NCI-H526 treated with DMSO at 0.1 percent for 48 hours (cell line): Measurements from ENCODE around the gene CNKSR2.

Source experiments
- DNase-seq: peaks from one replicate; lab custom pipeline; 2025; lab: John Stamatoyannopoulos, UW

Gene CNKSR2

DNA sequence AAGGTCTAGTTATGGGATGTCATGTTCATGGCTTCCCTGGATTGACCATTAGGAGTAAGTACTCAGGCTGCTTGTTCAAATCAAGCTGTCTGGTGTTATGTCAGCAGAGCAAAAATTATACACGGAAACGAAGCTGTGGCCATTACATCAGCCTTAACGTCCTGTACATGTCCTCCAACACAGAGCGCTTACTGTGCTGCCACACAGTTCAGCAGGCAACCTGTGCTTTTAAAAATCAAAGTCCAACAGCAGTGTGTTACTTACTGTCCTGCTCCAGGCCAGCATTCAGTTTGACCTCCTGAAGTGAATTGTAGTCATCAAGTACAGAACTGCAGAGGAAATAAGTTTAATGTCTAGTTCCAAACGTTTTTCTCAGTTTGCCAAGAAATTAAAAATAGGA is 237.9 kb downstream of the CNKSR2 start:
- DNase-seq = no peak

DNA sequence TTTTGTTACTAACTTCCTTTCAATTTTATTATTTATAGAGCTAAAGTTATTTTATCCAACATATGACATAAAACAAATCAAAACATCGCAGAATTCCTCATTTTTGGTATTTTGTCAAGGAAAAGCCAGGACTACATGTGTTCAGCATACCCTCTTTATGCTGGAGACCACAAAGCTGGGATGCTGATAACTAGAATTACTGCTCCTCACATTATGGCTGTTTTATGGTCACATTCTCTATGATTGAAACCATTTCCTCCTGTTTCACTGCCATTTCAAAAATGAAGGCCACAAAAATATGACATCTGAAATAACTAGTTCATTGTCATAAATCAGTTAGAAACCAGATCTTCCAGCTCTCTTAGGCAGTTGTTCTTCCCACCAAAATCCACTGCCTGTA is 242.2 kb downstream of the CNKSR2 start:
- DNase-seq = no peak

DNA sequence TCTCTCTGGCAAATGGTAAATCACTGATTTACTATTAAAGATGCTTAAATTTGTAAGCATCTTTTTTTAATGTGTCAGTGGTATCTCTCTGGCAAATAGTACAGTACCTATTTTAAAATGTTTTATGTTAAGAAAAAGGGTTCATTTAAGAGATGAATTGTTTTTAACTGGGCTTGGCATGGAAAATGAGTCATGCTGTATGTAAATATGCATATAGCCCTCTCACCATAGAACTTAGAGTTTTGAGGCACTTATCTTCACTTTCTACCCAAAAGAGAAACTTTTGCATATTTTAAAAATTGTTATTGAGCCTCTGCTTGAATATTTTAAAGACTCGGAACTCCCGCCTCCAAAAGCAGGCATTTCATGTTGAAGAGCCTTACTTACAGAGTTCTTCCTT is 246.0 kb downstream of the CNKSR2 start:
- DNase-seq = no peak

DNA sequence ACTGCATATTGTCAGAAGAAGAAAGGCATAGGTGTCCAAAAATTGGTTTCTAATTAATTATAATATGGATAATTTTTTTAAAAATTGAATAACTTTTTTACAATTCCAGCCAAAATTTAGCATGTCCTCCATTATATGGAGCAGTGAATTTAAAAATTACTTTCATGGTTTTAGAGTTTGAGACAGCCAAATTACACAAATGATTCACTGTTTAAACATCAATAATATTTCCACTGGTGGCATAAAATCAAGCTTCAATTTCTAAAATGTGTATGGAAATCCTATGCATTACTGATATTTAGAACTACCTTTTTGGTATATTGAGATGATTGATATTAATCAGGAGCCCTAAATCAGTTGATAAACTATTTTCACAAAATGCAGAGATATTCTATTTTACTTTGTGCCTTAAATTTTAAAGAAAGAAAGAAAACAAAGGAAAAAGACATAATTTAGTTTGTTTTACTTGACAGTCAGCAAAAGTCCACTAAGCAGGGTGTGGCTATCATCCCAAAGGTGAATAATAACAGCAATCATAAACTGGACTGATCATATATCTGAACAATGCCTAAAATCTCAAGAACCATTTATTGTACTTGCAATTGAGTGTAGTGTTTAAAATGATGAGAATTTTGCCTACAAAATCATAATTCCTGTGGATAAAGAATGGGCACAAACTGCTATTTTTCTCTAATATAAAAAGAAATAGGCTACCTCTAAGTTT is 249.7 kb downstream of the CNKSR2 start:
- DNase-seq = no peak

DNA sequence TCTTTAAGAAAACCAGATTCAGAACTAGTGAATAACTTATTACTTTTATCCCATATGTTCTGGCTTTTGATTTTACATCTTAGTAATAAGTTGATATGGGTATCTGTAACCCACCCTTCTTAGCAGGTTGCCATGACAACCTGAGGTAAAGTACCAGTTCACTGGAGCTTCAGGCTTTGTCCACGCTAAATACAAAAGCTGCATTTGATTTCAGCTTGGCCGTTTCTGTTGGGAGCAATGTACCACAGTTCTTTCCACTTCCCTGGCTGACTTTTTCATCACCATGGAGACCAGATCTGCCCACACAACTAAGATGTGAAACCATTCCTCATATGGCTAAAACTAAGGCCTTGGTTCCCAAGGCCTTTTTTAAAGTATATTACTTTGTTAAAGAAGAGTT is 257.8 kb downstream of the CNKSR2 start:
- no peak for DNase-seq

DNA sequence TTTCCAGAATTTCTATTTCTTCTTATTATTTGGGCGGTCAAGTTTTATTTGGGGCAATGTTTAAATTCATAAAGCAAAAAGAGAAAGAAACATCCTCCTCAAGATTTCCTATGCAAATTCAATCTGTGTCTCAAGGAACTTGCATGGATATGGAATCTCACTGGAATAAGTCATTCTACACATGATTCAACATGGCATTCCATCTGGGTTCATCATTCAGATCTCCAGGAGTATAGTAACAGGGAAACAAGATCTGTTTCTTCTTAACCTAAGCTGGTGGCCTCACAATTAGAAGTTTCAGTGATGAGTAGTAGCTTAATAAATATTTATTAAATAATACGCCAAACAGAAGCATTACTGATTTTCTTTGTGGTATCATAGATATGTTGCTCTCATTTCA is 264.1 kb downstream of the CNKSR2 start:
- DNase-seq = no peak

DNA sequence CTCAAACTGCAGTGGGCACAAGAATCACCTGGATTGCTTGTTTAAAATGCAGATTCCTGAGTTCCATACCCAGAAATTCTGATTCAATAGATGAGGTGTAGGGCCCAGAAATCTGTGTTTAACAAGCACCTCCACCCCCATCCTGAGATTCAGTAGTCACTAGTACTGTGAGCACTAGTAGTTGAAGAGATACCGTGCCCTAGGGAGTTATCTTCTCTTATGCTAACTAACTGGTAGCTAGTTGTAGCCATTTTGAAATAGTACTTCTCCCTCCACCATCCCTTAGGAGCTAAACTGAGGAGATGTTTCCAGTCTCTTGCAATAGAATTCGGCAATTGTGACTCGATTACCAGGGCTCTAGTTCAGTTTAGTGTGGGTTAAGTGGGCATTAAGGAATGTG is 265.6 kb downstream of the CNKSR2 start:
- no peak for DNase-seq

DNA sequence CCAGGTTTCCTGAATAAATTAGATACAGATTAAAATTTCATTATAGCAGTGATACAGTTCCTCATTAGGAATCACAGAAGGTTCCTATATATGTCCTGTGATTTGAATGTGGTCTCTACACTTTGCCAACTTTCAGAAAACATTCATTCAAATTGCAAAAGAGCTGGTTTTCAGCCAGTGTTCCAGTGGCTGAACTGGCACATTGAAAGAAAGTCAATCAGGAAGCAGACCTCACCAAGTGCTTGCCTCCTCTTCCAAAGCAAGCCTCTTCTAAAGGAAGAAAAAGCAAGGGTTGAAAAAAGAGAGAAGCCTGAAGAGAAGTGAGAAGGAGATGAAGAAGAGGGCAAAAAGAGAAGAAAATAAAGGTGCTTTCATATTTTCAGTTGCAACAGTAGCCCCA is 271.2 kb downstream of the CNKSR2 start:
- DNase-seq = no peak

DNA sequence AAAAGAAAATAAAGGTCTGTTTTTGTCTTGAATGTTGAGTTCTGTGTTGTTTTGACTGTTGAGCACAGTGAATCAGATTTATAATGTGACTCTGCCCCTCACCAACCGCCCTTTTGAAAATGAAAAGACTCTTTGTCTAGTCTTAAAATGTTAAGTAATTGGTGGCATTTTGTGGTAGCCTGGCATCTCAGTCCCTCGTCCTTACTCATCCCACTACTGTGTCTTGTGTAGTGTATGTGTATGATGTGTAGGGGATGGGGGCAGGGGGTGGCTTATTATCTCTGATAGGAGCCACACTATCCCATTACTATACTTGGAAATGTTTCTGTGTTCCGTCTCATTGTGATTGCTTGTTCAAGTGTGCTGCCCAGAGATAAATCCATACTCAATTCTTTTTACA is 271.7 kb downstream of the CNKSR2 start:
- DNase-seq = no peak

DNA sequence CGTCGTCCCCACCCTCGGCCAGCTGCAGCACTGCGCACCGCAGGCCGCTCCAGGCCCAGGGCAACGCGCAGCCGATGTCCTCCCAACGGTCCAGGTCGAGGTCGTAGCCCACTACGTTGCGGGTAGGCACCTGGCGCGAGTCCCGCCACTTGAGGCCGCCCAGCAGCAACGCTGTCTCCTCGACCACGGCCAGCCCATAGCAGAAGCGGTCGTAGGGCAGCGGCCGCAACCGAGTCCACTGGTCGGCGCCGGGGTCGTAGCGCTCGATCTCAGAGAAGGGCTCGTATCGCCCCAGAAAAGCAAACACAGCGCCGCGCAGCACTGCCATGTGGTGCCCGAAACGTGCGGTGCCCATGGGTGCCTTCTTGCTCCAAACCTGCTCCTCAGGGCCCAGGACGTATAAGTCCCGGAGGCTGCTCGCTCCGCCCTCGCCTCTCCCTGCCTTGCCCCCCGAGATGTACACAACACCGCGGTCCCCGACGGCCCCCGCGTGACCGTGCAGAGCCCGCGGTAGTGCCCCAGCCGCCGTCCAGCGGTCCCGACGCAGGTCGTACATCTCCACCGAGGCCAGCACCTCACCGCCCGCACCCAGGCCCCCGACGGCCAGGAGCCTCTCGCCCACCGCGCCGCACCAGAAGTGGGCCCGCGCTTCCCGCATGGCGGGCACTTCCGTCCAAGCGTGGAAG is 281.8 kb downstream of the CNKSR2 start:
- no peak for DNase-seq

DNA sequence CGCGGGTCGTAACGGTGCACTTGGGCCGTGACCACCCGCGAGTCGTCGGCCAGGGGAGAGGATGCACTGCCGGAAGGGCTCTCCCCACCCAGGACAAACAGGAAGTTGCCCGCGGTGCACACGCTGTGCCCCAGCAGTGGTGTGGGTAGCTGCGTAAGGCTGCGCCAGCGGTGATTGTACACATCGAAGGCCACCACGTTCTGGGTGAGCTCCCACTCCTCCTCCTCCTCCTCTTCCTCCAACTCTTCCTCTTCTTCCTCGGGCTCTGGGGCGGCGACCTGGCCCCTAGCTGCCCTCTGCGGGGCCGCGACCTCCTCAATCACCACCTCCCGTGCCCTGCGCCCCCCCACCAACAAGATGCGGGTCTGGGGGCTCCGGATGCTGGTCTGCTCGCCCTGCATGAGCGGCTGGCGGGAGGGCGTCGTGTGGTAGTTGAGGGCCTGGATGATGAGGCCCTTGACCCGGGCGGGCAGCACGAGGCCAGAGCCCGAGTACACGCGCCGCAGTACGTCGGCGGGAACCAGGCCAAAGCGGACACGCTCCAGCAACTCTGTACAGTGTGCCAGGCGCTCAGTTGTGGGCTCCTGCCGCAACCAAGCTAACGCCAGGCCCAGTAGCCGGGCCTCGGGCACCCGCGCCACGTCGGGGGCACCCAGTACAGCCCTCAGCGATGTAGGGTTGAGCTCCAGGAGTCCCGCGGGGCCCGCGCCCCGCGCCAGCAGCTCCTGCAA is 282.5 kb downstream of the CNKSR2 start:
- DNase-seq = no peak

DNA sequence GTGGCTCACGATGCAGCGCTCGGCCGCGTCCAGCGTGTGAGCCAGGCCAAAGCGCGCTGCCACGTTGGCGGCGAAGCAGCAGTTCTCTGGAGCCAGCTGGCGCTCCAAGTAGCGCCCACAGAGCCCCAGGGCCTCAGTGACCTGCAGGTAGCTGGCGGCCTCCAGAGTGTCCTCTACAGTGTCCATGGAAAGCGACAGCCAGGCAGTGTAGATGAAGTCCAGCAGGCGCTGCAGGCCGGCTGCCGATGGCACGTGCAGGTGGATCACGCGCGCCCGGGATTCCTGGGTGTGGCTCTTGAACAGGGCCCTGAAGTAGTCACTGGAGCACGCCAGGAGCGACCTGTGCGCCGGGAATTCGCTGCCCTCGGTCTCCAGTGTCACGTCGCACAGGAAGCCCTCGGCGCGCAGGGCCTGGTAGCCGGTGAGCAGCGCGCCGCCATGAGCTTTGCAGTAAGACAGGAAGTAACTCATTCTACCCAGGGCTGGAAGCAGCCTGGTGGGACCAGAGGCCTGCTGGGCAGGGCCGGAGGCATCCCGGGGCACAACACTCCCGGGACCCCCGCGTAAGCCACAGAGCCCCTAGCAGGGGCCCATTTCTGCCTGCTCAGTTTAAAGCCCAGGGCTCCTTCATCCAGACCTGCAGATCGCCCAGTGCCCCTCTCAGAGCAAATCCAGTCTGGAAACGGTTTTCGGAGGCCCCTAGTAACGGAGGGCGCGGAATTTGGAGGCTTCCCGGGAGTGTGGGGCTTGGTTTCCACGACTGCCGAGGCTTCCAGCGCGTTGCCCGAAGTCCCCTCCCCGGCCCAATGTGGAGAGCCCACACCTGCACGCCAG is 283.3 kb downstream of the CNKSR2 start:
- no peak for DNase-seq

DNA sequence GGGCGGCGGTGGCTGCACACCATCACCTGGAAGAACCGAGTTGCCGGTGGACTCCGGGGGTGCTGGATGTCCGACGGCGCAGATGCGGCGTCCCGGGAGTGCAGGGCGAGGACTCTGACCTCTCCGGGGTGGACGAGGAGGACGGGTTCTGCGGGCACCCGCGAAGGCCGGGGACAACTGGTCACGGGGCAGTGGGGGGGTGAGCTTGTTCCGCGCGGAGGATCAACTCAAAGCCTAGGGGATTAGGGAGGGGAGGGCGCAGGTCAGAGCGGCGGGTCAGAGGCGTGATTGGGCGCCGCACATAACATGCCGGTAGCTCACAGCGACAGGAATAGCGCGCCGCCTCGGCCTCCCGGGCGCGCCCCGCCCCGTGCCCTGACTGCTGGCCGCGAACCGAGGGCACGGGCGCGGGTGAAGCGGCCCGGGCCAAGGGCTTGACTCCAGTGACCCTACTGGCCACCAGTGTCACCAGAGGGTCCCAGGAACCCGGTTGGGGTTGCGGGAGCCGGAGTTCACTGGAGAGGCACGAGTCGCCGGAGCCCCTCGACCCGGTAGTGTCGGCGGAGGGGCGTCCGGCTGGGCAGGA is 284.0 kb downstream of the CNKSR2 start, which contains the start of gene KLHL34:
KLHL34 (minus strand) TSS at position 179 of the 586 bp plus-strand sequence. CDS start 542 bp downstream, outside the sequence.
- DNase-seq = no peak

DNA sequence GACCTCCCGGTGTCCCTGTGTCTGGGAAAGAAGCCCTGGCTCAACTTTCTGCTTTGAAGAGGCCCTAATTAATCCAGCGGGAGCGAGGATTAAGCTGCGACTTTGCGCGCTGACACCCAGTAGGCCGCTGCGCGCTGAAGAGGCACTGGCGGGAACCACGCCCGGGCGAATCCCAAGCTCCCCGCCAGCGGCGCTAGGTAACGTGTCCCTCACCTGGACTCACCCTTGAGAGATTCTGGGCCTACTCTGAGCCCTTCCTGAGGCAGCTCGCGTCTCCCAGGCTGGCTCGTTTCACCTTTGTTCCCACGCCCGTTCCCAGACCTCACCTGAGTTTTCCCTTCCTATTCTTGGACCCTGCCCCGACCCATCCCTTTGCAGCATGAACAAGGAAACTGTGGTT is 284.5 kb downstream of the CNKSR2 start:
- no peak for DNase-seq

DNA sequence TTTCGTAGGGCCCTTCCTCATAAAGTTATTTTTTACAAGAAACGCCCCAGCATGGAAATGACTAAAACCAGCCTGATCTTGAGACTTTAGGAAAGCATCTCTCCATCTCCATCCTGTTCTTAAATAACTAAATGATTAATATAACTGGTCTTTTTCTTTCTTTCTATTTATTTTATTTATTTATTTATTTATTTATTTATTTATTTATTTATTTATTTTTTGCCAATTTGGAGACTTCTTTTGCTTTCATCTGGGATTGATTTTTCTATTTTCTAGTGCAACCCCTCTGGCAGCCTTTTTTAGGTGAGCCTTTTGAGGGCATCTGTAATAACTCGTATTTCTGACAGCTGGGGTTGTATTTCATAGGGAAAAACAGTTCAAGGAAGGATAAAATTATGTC is 285.1 kb downstream of the CNKSR2 start:
- no peak for DNase-seq

DNA sequence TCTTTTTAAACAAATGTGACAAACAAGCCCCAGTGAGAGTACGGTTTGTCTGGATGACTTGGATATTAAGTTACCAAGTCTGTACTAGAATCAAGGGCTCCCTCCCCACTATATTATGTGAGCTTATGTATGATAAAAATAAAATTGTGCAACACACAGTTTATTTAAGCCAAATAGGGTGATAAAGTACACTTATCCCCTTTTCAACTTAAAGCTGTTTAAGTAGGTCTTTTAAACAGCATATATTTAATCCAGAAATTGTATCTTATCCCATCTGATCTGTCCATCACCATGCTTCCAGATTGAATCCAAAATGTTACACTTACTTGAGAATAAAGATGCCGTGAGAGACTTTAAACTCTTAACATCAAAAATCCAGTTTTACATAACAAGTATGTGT is 285.9 kb downstream of the CNKSR2 start:
- DNase-seq = no peak

DNA sequence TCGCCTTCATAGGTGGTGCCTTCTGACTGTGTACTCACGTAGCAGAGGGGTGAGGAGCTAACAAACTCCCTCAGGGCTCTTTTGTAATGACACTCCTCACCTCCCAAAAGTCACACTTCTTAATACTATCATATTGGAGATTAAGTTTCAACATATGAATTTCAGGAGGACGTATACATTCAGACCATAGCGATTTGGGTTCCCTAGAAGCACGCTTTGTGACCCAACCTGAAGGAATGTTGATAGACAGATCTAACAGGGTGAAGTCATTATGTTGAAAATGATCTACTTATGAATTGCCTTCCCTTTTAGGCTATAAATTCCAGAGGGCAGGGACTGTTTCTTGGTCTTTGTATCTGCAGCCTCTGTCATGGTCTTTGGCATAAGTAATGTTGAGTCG is 287.1 kb downstream of the CNKSR2 start:
- DNase-seq = no peak

DNA sequence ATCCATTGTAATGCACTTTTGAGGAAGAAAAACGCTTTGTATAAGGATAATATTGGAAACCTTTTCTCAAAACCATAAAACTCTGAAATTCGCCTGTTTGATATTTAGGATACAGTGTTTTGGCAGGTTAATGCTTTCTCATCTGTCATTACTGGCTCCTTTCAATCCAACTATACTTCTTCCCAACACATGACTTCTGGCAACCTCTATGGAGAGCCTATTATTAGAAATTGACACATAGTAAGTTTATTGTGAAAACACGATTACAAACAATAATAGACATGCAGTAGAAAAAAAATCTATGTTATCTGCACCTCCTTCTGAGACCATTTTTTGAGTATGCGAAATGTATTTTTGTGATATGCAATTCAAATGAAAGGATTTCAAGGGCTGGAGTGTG is 288.5 kb downstream of the CNKSR2 start:
- DNase-seq = no peak

DNA sequence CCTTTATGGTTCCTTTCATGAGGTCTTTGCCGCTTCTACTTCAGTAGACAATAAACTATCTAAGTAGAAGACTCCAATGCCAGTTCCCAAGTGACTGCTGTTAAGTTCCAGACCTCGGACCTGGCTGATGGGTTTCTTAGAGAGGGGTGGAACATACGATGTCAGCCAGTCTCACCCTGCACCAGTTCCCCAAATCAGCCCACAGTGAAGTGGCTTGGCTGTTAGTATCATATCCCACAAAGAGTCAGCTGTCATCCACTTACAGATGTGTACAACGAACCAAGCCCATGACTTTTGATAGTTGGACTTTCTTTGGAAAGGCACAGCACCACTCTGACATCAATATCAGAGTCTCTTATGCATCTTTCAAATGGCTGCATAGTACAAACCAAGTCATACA is 292.0 kb downstream of the CNKSR2 start:
- no peak for DNase-seq

DNA sequence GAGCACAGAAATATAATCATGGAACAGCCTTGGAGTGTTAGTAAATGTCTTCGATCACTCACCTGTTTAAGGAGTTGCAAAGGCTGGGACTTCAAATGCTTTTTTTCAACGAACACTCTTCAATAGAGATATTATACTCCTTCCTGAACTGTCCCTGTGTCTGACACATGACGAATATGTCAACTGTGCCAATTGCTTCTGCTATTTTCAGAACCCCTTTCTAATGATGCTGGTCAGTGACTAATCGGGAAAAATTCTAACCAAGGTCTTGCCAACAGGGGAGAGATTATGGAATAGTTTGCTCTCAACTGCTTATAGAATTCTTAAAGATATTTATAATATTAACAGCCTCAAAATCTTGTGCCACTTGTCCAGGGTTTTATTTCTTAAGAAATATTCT is 292.5 kb downstream of the CNKSR2 start:
- no peak for DNase-seq

DNA sequence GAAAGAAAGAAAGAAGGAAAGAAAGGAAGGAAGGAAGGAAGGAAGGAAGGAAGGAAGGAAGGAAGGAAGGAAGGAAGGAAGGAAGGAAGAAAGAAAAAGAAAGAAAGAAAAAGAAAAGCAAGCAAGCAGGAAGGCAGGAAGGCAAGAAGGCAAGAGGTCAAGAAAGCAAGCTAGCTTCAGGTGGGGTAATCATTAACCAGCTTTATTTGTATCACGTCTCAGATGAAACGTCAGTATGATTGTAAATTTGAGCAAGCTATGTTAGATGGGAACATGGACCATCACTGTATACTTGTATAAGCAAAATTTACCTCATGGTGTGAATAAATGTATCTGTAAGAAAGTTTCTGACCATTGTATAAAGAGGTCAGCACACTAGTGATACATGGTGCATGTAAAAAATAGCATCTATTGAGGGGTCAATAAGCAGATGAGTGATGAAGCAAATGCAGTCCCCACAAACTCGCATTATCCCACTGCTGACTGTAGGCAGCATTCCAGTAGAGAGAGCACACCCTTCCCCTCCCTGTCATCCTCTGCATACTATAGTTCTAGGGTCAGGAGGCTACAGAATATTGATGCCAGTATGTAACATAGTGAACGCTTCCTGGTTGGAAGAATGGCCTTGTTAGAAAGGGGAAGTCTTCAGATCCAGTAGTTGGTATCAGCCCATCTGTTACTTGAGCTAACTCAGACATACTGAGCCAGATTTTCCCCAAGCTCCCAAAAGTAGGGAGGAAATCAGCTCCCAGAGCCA is 300.4 kb downstream of the CNKSR2 start:
- DNase-seq = no peak
